SK-N-SH (cell line): ENCODE results near the gene NOB1.

Experiments used
- ELF1 ChIP-seq: IDR thresholded peaks from 2 replicates; pipeline ENCODE4 v1.4.0; 2012
- EP300 ChIP-seq, 2 experiments: IDR thresholded peaks; 2 replicates each; pipeline versions ENCODE4 v1.4.0 to v1.6.1; 2012; ENCODE audit warnings: borderline replicate concordance in 1 of 2, low read depth in 1 of 2, low read length in 1 of 2
- EZH2phosphoT487 ChIP-seq: fragments of 200-600 bp; sonication (generic); IDR thresholded peaks from 2 replicates; pipeline ENCODE4 v1.6.1; 2017; ENCODE audit warnings: low read depth, mixed run types, mild to moderate bottlenecking, antibody characterized with exemption, moderate library complexity, borderline replicate concordance
- FOXM1 ChIP-seq: IDR thresholded peaks from 2 replicates; pipeline ENCODE4 v1.4.0; 2012; ENCODE audit warnings: low read depth, mild to moderate bottlenecking
- GABPA ChIP-seq: IDR thresholded peaks from 2 replicates; pipeline ENCODE4 v1.4.0; 2012; ENCODE audit warnings: low read depth, mild to moderate bottlenecking
- POLR2AphosphoS5 ChIP-seq: IDR thresholded peaks from 2 replicates; pipeline ENCODE4 v1.6.1; 2012; ENCODE audit warnings: low read depth, low read length
- RAD21 ChIP-seq: IDR thresholded peaks from 2 replicates; pipeline ENCODE4 v1.6.1; 2012; ENCODE audit warnings: mild to moderate bottlenecking, low read length
- TAF1 ChIP-seq: IDR thresholded peaks from 2 replicates; pipeline ENCODE4 v1.6.1; 2012; ENCODE audit warnings: low read depth, mild to moderate bottlenecking, low read length, moderate library complexity, borderline replicate concordance
- TEAD4 ChIP-seq: IDR thresholded peaks from 2 replicates; pipeline ENCODE4 v1.4.0; 2012; ENCODE audit warnings: mild to moderate bottlenecking, borderline replicate concordance; ENCODE audit not compliant: insufficient read depth
- TF ChIP-seq, protein P1 (sequence below): fragments of 200-600 bp; sonication (generic); IDR thresholded peaks from 2 replicates; pipeline ENCODE4 v1.6.1; 2017; ENCODE audit warnings: antibody characterized with exemption, mild to moderate bottlenecking, moderate library complexity
- TF ChIP-seq, protein P2 (sequence below): IDR thresholded peaks from 2 replicates; pipeline ENCODE4 v1.6.1; 2012; ENCODE audit warnings: mild to moderate bottlenecking, low read depth, low read length, moderate library complexity
- TF ChIP-seq, protein P3 (sequence below): fragments of 150-350 bp; IDR thresholded peaks from 2 replicates; pipeline ENCODE4 v1.6.1; 2017; ENCODE audit warnings: antibody characterized with exemption, low read length, low read depth, borderline replicate concordance

DNA sequence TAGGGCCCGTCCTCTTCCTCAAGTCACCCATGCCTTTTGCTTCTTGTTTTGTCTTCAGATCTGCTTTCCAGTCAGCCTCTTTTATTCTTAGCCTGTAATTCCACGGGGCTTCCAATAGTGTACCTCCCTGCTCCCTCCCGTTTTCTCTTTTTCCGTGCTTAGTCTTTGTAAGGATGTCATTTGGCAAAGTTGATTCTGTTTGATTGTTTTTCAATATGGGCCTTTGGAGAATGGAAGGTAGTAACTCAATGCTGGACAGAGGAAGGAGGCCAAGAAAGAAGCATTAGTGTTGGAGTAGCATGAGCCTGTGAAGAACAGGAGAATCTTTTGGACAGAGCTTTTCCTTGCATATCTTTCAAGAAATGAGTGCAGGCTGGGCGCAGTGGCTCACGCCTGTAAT, 13.9 kb upstream of the NOB1 start:
- TF ChIP-seq, protein P1, sequence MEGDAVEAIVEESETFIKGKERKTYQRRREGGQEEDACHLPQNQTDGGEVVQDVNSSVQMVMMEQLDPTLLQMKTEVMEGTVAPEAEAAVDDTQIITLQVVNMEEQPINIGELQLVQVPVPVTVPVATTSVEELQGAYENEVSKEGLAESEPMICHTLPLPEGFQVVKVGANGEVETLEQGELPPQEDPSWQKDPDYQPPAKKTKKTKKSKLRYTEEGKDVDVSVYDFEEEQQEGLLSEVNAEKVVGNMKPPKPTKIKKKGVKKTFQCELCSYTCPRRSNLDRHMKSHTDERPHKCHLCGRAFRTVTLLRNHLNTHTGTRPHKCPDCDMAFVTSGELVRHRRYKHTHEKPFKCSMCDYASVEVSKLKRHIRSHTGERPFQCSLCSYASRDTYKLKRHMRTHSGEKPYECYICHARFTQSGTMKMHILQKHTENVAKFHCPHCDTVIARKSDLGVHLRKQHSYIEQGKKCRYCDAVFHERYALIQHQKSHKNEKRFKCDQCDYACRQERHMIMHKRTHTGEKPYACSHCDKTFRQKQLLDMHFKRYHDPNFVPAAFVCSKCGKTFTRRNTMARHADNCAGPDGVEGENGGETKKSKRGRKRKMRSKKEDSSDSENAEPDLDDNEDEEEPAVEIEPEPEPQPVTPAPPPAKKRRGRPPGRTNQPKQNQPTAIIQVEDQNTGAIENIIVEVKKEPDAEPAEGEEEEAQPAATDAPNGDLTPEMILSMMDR: no peak
- TF ChIP-seq GABPA: no peak
- TF ChIP-seq, protein P2, sequence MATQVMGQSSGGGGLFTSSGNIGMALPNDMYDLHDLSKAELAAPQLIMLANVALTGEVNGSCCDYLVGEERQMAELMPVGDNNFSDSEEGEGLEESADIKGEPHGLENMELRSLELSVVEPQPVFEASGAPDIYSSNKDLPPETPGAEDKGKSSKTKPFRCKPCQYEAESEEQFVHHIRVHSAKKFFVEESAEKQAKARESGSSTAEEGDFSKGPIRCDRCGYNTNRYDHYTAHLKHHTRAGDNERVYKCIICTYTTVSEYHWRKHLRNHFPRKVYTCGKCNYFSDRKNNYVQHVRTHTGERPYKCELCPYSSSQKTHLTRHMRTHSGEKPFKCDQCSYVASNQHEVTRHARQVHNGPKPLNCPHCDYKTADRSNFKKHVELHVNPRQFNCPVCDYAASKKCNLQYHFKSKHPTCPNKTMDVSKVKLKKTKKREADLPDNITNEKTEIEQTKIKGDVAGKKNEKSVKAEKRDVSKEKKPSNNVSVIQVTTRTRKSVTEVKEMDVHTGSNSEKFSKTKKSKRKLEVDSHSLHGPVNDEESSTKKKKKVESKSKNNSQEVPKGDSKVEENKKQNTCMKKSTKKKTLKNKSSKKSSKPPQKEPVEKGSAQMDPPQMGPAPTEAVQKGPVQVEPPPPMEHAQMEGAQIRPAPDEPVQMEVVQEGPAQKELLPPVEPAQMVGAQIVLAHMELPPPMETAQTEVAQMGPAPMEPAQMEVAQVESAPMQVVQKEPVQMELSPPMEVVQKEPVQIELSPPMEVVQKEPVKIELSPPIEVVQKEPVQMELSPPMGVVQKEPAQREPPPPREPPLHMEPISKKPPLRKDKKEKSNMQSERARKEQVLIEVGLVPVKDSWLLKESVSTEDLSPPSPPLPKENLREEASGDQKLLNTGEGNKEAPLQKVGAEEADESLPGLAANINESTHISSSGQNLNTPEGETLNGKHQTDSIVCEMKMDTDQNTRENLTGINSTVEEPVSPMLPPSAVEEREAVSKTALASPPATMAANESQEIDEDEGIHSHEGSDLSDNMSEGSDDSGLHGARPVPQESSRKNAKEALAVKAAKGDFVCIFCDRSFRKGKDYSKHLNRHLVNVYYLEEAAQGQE: no peak
- no peak for TF ChIP-seq TAF1
- no peak for TF ChIP-seq EP300 (IDR thresholded peaks at IDR 0.05; ENCODE audit: borderline replicate concordance in 1 of 2, low read depth in 1 of 2, low read length in 1 of 2)
- TF ChIP-seq RAD21: no peak
- TF ChIP-seq TEAD4: no peak
- no peak for TF ChIP-seq FOXM1
- no peak for TF ChIP-seq ELF1
- TF ChIP-seq POLR2AphosphoS5: no peak
- TF ChIP-seq, protein P3, sequence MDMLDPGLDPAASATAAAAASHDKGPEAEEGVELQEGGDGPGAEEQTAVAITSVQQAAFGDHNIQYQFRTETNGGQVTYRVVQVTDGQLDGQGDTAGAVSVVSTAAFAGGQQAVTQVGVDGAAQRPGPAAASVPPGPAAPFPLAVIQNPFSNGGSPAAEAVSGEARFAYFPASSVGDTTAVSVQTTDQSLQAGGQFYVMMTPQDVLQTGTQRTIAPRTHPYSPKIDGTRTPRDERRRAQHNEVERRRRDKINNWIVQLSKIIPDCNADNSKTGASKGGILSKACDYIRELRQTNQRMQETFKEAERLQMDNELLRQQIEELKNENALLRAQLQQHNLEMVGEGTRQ: no peak
- TF ChIP-seq EZH2phosphoT487: no peak
